IMR-90 (cell line): ENCODE data around the gene NOL6. TPM values are rescaled to one million over a fixed set of nuclear protein-coding genes. Genes with fewer than 3 reads are reported as not detected.

Source experiments
- ATAC-seq: fragments of 200-7000 bp; cut with Tn5 transposase; 2 replicates; pipeline ENCODE4 v1.9.1; 2020; ENCODE audit warnings: low read depth, mild to moderate bottlenecking, moderate library complexity
- BruUV-seq: library from RNA; stranded (reverse); fragments of 400-500 nt; replicated peaks from 2 replicates; lab custom pipeline; 2021; lab: Mats Ljungman, UMichigan
- CTCF ChIA-PET: fragments of 300-600 bp; formaldehyde crosslinking; extraction: SDS; loops from one replicate; lab custom pipeline; 2021; ENCODE audit warnings: antibody characterized with exemption; lab: Yijun Ruan, JAX
- POLR2A ChIA-PET: fragments of 300-600 bp; sonication (Branson Sonifier 250); formaldehyde crosslinking; loops from one replicate; lab custom pipeline; 2022; ENCODE audit warnings: antibody characterized with exemption; ENCODE audit not compliant: unreplicated experiment; lab: Charles Lee
- DNase-seq: peaks from one replicate; pipeline ENCODE4 v3.0.0; 2013
- H2AFZ ChIP-seq: replicated peaks from 2 replicates; pipeline ENCODE3; 2013; ENCODE audit warnings: low read length, mild to moderate bottlenecking; ENCODE audit not compliant: poor library complexity
- H2AK5ac ChIP-seq: 2 replicates; pipeline ENCODE4 v1.6.1; 2013; ENCODE audit warnings: low read depth, low read length, inconsistent platforms
- H2AK9ac ChIP-seq: replicated peaks from 2 replicates; pipeline ENCODE3; 2013; ENCODE audit warnings: mild to moderate bottlenecking, low read depth, low read length, moderate library complexity; ENCODE audit not compliant: poor library complexity
- H2BK120ac ChIP-seq: 2 replicates; pipeline ENCODE4 v1.6.1; 2013; ENCODE audit warnings: low read depth, low read length, inconsistent platforms
- H2BK15ac ChIP-seq: 3 replicates; pipeline ENCODE4 v1.6.1; 2013; ENCODE audit warnings: low read depth, low read length, inconsistent platforms
- H2BK20ac ChIP-seq: 2 replicates; pipeline ENCODE4 v1.6.1; 2013; ENCODE audit warnings: low read depth, mild to moderate bottlenecking, inconsistent platforms, low read length, moderate library complexity
- H2BK5ac ChIP-seq: 2 replicates; pipeline ENCODE4 v1.6.1; 2013; ENCODE audit warnings: mild to moderate bottlenecking, low read depth, low read length, inconsistent platforms; ENCODE audit not compliant: poor library complexity, severe bottlenecking
- H3K14ac ChIP-seq: replicated peaks from 2 replicates; pipeline ENCODE4 v1.6.1; 2013; ENCODE audit warnings: low read depth, low read length, inconsistent platforms
- H3K18ac ChIP-seq: 2 replicates; pipeline ENCODE4 v1.6.1; 2013; ENCODE audit warnings: low read depth, low read length, control low read depth
- H3K23ac ChIP-seq: 2 replicates; pipeline ENCODE4 v1.6.1; 2013; ENCODE audit warnings: low read depth, low read length, inconsistent platforms
- H3K27ac ChIP-seq: 2 replicates; pipeline ENCODE4 v1.5.1; 2013; ENCODE audit warnings: mild to moderate bottlenecking, control low read depth, low read length; ENCODE audit not compliant: insufficient read depth
- H3K27me3 ChIP-seq: 2 replicates; pipeline ENCODE4 v1.6.1; 2013; ENCODE audit warnings: low read length; ENCODE audit not compliant: control insufficient read depth, insufficient read depth
- H3K36me3 ChIP-seq: 2 replicates; pipeline ENCODE4 v1.6.1; 2013; ENCODE audit warnings: low read length, mixed read lengths; ENCODE audit not compliant: control insufficient read depth, insufficient read depth
- H3K4ac ChIP-seq: 2 replicates; pipeline ENCODE4 v1.6.1; 2013; ENCODE audit warnings: low read depth, low read length, inconsistent platforms
- H3K4me1 ChIP-seq: 2 replicates; pipeline ENCODE4 v1.6.1; 2013; ENCODE audit warnings: low read length, mixed read lengths; ENCODE audit not compliant: control insufficient read depth, insufficient read depth
- H3K4me2 ChIP-seq: 2 replicates; pipeline ENCODE4 v1.6.1; 2013; ENCODE audit warnings: low read depth, mild to moderate bottlenecking, control low read depth, low read length, moderate library complexity
- H3K4me3 ChIP-seq: 2 replicates; pipeline ENCODE4 v1.5.1; 2013; ENCODE audit warnings: low read depth, mild to moderate bottlenecking, control low read depth, low read length, moderate library complexity; ENCODE audit not compliant: insufficient read depth
- H3K56ac ChIP-seq: 2 replicates; pipeline ENCODE4 v1.6.1; 2013; ENCODE audit warnings: low read length, inconsistent platforms; ENCODE audit not compliant: insufficient read depth; ENCODE audit errors: extremely low read depth
- H3K79me1 ChIP-seq, 2 experiments: 2 replicates each; pipeline ENCODE4 v1.6.1; 2013; ENCODE audit warnings: low read length in 2 of 2, inconsistent platforms in 1 of 2, low read depth in 1 of 2
- H3K9ac ChIP-seq: 2 replicates; pipeline ENCODE4 v1.6.1; 2013; ENCODE audit warnings: low read depth, low read length, control low read depth
- H3K9me1 ChIP-seq: 2 replicates; pipeline ENCODE4 v1.6.1; 2013; ENCODE audit warnings: low read length, inconsistent platforms; ENCODE audit not compliant: insufficient read depth
- H3K9me3 ChIP-seq: 2 replicates; pipeline ENCODE4 v1.6.1; 2013; ENCODE audit warnings: low read length; ENCODE audit not compliant: control insufficient read depth, insufficient read depth
- H4K20me1 ChIP-seq: 2 replicates; pipeline ENCODE4 v1.6.1; 2013; ENCODE audit warnings: low read length, inconsistent platforms; ENCODE audit not compliant: insufficient read depth
- H4K5ac ChIP-seq: 2 replicates; pipeline ENCODE4 v1.6.1; 2013; ENCODE audit warnings: mild to moderate bottlenecking, low read depth, low read length, control low read depth
- H4K8ac ChIP-seq, 2 experiments: 2 replicates each; pipeline ENCODE4 v1.6.1; 2013; ENCODE audit warnings: low read depth in 2 of 2, low read length in 2 of 2, control low read depth in 1 of 2, inconsistent platforms in 1 of 2
- H4K91ac ChIP-seq: 2 replicates; pipeline ENCODE4 v1.6.1; 2013; ENCODE audit warnings: low read depth, low read length, inconsistent platforms; ENCODE audit not compliant: insufficient read depth
- CHD1 ChIP-seq: IDR thresholded peaks from 2 replicates; pipeline ENCODE4 v1.6.1; 2012; ENCODE audit warnings: low read depth, low read length, improper control_type of control experiment
- ELK1 ChIP-seq: fragments of 150-350 bp; IDR thresholded peaks from 2 replicates; pipeline ENCODE4 v1.6.1; 2016; ENCODE audit warnings: low read depth, mild to moderate bottlenecking, low read length, moderate library complexity, borderline replicate concordance
- FOS ChIP-seq: fragments of 150-350 bp; IDR thresholded peaks from 2 replicates; pipeline ENCODE4 v1.6.1; 2016; ENCODE audit warnings: low read depth, low read length
- MAFK ChIP-seq: IDR thresholded peaks from 2 replicates; pipeline ENCODE4 v1.6.1; 2012; ENCODE audit warnings: low read depth, low read length, improper control_type of control experiment
- MAZ ChIP-seq: IDR thresholded peaks from 2 replicates; pipeline ENCODE4 v1.6.1; 2012; ENCODE audit warnings: low read depth, mild to moderate bottlenecking, low read length, improper control_type of control experiment, moderate library complexity, borderline replicate concordance
- RAD21 ChIP-seq: IDR thresholded peaks from 2 replicates; pipeline ENCODE4 v1.6.1; 2012; ENCODE audit warnings: low read length, improper control_type of control experiment
- RFX5 ChIP-seq: IDR thresholded peaks from 2 replicates; pipeline ENCODE4 v1.8.0; 2012; ENCODE audit warnings: low read depth, mild to moderate bottlenecking, low read length, moderate library complexity
- SMC3 ChIP-seq: fragments of 150-350 bp; IDR thresholded peaks from 2 replicates; pipeline ENCODE4 v1.6.1; 2016; ENCODE audit warnings: low read depth, mild to moderate bottlenecking, antibody characterized with exemption, low read length, moderate library complexity
- WGBS, 2 experiments: methylation state at CpG; one replicate each; pipeline versions ENCODE4 v1.1.5 to v1.1.7; 2013; ENCODE audit warnings: missing lambda C conversion rate in 2 of 2; ENCODE audit not compliant: insufficient read length in 1 of 2; ENCODE audit errors: extremely low coverage in 2 of 2; 5-methylcytosine and 5-hydroxymethylcytosine counted together
- dilution Hi-C: fragments of 300-500 bp; cut with HindIII; formaldehyde crosslinking; loops from one replicate; pipeline ENCODE4 v1.14.3; 2018; ENCODE audit warnings: low sequenced_read_pairs; ENCODE audit not compliant: unreplicated experiment
- in situ Hi-C: fragments of 300-500 bp; cut with MboI; formaldehyde crosslinking; loops from 3 replicates; pipeline ENCODE4 v1.14.3; 2019; ENCODE audit warnings: low sequenced_read_pairs, inconsistent platforms, mixed read lengths
- intact Hi-C: fragments of 100-400 bp; cut with micrococcal nuclease; formaldehyde crosslinking; loops from 2 replicates; pipeline ENCODE4 v1.10.0; 2022
- polyA plus RNA-seq, 3 experiments: library from polyadenylated mRNA; depleted of rRNA; stranded (reverse); fragments of >200 nt; gene quantifications; 2 replicates each; pipeline ENCODE4 v1.2.3, GENCODE V29; 2012; ENCODE audit warnings: low replicate concordance in 1 of 3
- total RNA-seq: library from RNA; depleted of rRNA; stranded (reverse); fragments of >200 nt; gene quantifications from 2 replicates; pipeline ENCODE4 v1.2.3, GENCODE V29; 2012

NOL6 gene
- total and polyA plus RNA-seq, 2 of the 4 experiments (the other 2 are of a cell fraction) = 47.3 to 71.7 TPM

- H3K4me1 ChIP-seq = no peaks in the 10 kb centered on the region
- H3K56ac ChIP-seq = no peak overlapping the region
- no peak overlapping the region for H4K8ac ChIP-seq
- H2BK20ac ChIP-seq = no peak overlapping the region
- H3K9ac ChIP-seq = no peak overlapping the region
- no peak overlapping the region for H2BK5ac ChIP-seq
- ChIA-PET CTCF (no interaction called here), POLR2A (no interaction called here)
- dilution Hi-C loops = no loop called here
- H3K27me3 ChIP-seq = peaks cover 19% of the 10 kb centered on the region
- TF ChIP-seq CHD1 (no peak), SMC3 (no peak), MAFK (no peak), RAD21 (no peak), ELK1 (no peak), RFX5 (no peak), MAZ (no peak), FOS (no peak)
- BruUV-seq = no TSS peak
- no peak overlapping the region for H4K5ac ChIP-seq
- in situ Hi-C loops = loop anchor here (25.0 kb wide), 1 partner anchor 292 kb away; no protein-coding TSS in a partner anchor
- H2BK15ac ChIP-seq = no peak overlapping the region
- H3K4me3 ChIP-seq = no peak overlapping the region
- H3K4ac ChIP-seq = no peak overlapping the region
- 39% methylated on average over 3 of the region's 10 CpGs; no CpG with 5 or more reads in 1 of the 2 experiments for WGBS, 2 experiments
- no peak overlapping the region for H4K91ac ChIP-seq
- no peak overlapping the region for H3K4me2 ChIP-seq
- H3K27ac ChIP-seq = no peak overlapping the region
- no peaks in the 10 kb centered on the region for H3K36me3 ChIP-seq
- H3K79me1 ChIP-seq = no peaks in the 10 kb centered on the region
- H3K9me1 ChIP-seq = no peaks in the 10 kb centered on the region
- ATAC-seq (no peak), DNase-seq (no peak)
- H2AK5ac ChIP-seq = no peak overlapping the region
- no peak overlapping the region for H2BK120ac ChIP-seq
- H3K23ac ChIP-seq = no peak overlapping the region
- H2AFZ ChIP-seq = no peak overlapping the region
- intact Hi-C loops = no loop called here
- H3K14ac ChIP-seq = no peak overlapping the region
- no peaks in the 10 kb centered on the region for H3K9me3 ChIP-seq
- H4K20me1 ChIP-seq = no peaks in the 10 kb centered on the region
- H3K18ac ChIP-seq = no peak overlapping the region
- H2AK9ac ChIP-seq = no peak overlapping the region
These were observed 53.9 kb downstream of the NOL6 start for GRCh38 chr9:33419708-33420303.
